Activated T-cell treated with anti-CD3 and anti-CD28 coated beads, Interleukin-2, amount 50 U/mL, for 1 hour (primary cell): ENCODE measurements around the gene TERT.
A peak's percentile ranks its signal among the peaks of the same experiment; 100 is the strongest.
"Not testable (repeated sequence)": the region's sequence is repeated elsewhere in the genome, so short reads cannot be mapped to it uniquely, and the experiment has no call there.

ENCODE experiments used
- DNase-seq: peaks from one replicate; pipeline ENCODE4 v3.0.0-alpha.2; 2020

The TERT gene

DNA sequence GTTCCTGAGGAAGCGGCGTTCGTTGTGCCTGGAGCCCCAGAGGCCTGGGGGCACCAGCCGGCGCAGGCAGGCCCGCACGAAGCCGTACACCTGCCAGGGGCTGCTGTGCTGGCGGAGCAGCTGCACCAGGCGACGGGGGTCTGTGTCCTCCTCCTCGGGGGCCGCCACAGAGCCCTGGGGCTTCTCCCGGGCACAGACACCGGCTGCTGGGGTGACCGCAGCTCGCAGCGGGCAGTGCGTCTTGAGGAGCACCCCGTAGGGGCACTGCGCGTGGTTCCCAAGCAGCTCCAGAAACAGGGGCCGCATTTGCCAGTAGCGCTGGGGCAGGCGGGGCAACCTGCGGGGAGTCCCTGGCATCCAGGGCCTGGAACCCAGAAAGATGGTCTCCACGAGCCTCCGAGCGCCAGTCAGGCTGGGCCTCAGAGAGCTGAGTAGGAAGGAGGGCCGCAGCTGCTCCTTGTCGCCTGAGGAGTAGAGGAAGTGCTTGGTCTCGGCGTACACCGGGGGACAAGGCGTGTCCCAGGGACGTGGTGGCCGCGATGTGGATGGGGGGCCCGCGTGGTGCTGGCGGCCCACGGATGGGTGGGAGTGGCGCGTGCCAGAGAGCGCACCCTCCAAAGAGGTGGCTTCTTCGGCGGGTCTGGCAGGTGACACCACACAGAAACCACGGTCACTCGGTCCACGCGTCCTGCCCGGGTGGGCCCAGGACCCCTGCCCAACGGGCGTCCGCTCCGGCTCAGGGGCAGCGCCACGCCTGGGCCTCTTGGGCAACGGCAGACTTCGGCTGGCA is 1.3 kb downstream of the TERT start:
- peak; percentile 16 for DNase-seq

DNA sequence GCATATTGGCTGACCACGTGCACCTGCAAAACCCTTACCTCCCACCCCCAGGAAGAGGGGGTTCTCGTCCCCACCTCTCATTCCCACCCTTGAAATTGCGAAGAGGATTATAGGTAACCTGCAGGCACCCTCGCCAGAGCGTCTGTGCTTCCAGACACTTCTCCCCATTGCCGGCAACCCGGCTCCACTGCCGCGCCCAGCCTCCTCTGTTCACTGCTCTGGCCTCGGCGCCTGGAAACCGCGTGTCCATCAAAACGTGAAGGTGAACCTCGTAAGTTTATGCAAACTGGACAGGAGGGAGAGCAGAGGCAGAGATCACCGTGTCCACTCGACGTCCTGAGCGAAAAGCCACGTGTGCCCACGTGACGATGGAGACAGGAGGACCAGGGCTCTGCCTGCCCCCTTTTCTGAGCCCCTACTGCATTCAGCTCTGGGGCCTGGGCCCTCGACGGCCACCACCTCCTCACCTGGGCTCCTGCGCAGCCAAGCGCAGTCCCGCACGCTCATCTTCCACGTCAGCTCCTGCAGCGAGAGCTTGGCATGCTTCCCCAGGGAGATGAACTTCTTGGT is 1.9 kb downstream of the TERT start:
- DNase-seq = peak; percentile 7

- DNase-seq = peak; percentile 8
Observed at GRCh38 chr5:1292139-1292538, 2.7 kb downstream of the TERT start.

DNA sequence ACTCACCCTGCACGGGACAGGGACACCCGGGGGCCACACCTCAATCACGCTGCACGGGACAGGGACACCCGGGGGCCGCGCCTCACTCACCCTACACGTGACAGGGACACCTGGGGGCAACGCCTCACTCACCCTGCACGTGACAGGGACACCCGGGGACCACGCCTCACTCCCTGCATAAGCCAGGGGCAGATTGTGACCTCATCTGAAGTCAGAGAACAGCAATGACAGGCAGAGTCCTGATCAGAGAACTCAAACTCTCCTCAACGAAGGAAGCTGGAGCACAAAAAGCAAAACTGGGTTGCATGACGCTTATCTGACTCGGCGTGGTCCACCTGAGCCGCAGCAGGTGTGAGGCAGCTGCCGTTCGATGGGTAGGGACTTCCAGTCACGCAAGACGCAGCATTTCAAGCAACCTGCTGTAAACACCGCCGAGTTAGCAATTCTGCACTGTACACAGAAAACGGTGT is 3.2 kb downstream of the TERT start:
- peak; percentile 12 for DNase-seq

- DNase-seq = peak; percentile 8
Observed at GRCh38 chr5:1290956-1291355, 3.9 kb downstream of the TERT start.

DNA sequence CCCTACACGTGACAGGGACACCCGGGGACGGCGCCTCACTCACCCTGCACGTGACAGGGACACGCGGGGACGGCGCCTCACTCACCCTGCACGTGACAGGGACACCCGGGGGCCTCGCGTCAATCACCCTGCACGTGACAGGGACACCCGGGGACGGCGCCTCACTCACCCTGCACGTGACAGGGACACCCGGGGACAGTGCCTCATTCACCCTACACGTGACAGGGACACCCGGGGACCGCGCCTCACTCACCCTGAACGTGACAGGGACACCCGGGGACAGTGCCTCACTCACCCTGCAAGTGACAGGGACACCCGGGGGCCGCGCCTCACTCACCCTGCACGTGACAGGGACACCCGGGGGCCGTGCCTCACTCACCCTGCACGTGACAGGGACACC is 5.3 kb downstream of the TERT start:
- DNase-seq = not testable (repeated sequence)

DNA sequence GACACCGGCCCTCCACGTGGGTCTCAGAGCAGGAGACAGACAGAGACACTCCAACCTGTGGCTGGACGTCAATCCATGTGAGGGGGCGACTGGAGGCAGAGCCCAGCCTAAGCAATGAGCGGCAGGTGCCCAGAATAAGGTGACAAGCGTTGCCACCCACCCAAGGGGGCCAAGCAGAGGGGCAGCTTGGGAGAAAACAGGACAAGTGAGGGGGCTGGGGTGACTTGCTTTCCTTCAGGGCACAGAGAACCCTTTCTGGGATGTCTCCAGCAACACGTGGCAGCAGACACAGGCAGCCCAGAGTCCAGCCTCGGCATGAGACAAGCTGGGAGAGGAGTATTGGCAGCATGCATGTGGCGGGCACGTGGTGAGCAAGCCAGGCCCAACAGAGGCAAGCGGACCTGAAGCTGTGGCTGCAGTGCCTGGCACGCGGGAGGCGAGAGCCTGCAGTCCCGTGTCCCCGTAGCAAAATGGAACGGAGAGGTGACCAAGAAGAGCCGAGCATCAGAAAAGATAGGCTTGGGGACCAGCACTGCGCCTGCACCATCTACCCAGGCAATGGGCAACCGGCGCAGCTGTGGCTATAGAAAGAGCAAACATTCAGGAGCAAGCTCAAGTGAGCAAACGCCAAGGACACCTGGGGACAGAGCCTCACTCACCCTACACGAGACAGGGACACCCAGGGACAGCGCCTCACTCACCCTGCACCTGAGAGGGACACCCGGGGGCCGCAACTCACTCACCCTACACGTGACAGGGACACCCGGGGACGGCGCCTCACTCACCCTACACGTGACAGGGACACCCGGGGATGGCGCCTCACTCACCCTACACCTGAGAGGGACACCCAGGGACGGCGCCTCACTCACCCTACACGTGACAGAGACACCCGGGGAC is 6.2 kb downstream of the TERT start:
- DNase-seq = peak; percentile 11

- DNase-seq = peak; percentile 15
Observed at GRCh38 chr5:1285883-1286291, 9.0 kb downstream of the TERT start.

DNA sequence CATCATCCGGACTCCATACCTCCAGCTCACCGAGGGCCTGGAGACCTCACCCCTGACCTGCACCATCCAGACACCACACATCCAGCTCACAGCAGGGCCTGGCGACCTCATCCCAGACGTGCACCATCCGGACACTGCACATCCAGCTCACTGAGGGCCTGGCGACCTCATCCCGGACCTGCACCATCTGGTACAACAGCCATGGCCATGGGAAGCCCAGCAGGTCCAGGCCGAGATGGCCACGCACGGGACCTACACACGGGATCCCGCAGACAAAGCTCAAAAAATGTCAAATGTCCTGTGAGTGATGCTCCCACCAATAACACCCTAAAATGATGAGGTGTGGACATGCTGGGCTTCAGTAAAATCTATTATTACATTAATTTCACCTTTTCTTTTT is 9.7 kb downstream of the TERT start:
- DNase-seq = peak; percentile 8

DNA sequence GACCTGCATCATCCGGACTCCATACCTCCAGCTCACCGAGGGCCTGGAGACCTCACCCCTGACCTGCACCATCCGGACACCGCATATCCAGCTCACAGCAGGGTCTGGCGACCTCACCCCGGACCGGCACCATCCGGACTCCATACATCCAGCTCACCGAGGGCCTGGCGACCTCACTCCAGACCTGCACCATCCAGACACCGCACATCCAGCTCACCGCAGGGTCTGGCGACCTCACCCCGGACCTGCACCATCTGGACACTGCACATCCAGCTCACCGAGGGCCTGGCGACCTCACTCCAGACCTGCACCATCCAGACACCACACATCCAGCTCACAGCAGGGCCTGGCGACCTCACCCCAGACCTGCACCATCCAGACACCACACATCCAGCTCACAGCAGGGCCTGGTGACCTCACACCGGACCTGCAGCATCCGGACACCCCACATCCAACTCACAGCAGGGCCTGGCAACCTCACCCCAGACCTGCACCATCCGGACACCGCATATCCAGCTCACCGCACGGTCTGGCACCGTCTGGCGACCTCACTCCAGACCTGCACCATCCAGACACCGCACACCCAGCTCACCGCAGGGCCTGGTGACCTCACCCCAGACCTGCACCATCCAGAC is 10.4 kb downstream of the TERT start:
- DNase-seq = not testable (repeated sequence)

GRCh38 chr5:1283729-1284041 is 11.2 kb downstream of the TERT start:
- DNase-seq = peak; percentile 8

DNA sequence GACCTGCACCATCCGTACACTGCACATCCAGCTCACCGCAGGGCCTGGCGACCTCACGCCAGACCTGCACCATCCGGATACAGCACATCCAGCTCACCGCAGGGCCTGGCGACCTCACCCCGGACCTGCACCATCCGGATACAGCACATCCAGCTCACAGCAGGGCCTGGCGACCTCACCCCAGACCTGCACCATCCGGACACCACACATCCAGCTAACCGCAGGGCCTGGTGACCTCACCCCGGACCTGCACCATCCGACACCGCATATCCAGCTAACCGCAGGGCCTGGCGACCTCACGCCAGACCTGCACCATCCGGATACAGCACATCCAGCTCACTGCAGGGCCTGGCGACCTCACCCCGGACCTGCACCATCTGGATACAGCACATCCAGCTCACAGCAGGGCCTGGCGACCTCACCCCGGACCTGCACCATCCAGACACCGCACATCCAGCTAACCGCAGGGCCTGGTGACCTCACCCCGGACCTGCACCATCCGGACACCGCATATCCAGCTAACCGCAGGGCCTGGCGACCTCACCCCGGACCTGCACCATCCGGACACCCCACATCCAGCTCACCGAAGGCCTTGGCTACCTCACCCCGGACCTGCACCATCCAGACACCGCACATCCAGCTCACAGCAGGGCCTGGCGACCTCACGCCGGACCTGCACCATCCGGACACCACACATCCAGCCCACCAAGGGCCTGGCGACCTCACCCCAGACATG is 11.7 kb downstream of the TERT start:
- peak; percentile 10 for DNase-seq

GRCh38 chr5:1282131-1282992 is 12.5 kb downstream of the TERT start:
- DNase-seq = peak; percentile 8

- DNase-seq = no peak
Observed at GRCh38 chr5:1281038-1281882, 13.6 kb downstream of the TERT start.

DNA sequence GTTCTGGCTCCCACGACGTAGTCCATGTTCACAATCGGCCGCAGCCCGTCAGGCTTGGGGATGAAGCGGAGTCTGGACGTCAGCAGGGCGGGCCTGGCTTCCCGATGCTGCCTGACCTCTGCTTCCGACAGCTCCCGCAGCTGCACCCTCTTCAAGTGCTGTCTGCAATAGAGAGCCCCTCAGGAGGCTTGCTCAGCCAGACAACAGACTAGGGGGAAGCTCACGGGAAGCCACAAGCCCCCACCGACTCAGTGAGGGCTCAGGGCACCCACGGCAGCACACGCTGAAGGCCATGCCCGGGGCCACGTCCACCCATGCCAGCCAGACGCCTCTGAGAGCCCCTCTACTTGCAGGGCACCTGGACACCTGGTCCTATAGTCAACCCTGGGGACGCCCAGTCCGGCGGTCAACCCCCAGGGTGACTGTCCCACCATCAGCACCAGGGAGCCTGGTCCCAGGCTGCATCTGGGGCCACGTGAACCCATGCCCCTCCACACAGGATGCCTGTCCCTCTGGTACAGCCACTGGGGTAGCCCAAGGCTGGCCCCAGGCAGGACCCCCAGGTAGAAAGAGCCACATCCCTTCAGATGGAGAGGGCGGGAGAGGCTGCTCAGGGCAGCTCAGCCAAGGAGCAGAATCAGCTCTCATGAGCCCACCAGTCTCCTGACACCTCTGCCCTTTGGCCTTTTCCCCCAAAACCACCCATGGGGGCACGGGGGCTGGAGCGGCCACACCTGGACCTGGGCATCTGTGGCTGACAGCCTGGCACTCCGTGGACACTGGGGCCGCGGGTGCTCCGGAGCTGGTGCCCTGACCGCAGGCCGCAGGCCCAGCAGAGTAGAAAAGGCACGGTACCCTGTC is 14.5 kb downstream of the TERT start:
- DNase-seq = no peak

DNA sequence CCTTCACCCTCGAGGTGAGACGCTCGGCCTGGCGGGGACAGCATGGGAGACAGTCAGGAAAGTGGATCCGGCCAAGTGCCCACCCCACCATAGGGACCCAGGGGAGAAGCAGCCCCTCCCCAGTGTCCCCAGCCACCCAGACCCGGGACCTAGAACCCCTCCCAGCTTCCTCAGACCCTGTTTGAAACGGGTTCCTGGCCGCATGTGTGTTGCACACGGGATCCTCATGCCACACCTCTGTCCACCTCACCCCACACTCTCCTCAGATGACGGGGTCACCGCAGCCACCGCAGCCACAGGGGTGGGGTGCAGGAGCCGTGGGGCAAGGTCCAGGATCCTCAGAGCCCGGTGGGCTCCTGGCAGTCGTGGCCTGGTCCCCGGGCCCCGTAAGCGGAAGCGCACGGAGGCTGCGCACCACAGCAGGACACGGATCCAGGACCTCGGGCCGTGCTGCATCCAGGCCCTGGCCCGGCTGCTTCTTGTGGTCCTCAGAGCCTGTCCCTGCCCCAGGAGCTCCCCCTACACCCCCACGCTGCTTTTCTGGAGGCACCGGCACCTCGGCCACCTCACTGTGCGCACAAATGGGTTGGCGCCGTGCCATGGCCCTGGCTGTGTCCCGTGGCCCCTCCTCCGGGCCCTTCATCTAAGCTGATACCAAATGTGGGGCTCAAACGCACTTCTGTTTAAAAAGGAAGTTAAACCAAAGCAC is 15.3 kb downstream of the TERT start:
- DNase-seq = no peak

GRCh38 chr5:1278656-1279442 is 16.0 kb downstream of the TERT start:
- no peak for DNase-seq

DNA sequence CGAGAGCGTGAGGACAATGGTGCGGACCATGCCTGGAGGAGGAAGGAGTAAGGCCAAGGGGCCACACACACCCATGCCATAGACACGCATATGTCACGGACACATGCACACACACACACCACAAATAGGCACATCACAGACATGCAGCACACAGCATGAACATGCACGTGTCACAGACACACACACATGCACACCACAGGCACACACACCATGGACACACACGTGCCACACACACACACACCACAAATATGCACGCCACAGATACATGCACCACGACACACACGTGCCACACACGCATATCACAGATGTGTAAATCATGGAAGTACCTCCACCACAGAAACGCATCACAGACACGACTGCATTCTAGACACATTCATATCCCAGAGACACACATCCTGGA is 16.7 kb downstream of the TERT start:
- no peak for DNase-seq
